NCI-H1105 (cell line): ENCODE data around the gene KIF6.
"Not testable (repeated sequence)": the region's sequence is repeated elsewhere in the genome, so short reads cannot be mapped to it uniquely, and the experiment has no call there.

Experiments used
- DNase-seq: peaks from one replicate; lab custom pipeline; 2025; lab: John Stamatoyannopoulos, UW

Gene KIF6

GRCh38 chr6:39496915-39497314 lies 228.3 kb downstream of the KIF6 start:
- DNase-seq = no peak

- no peak for DNase-seq
Observed at GRCh38 chr6:39496456-39496855, 228.8 kb downstream of the KIF6 start.

DNA sequence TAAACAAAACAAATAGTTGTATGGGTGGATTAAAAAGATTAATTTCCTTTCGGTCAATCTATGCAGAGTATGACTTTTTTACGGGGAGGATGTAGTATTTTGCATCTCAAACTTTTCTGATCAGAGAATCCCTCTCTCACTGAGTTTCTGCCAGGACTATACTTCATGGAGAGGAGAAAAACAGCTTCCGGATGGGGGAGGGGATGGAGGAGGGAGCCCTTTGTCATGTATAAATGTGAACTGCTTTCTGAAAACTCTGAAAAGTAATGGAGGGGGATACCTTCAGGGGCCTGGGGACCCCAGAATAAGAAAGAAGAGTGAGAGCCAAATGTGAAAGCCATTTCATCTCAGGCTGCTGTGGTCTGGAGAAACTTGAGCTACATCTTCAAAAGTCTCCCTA lies 229.6 kb downstream of the KIF6 start:
- no peak for DNase-seq

- DNase-seq = no peak
Observed at GRCh38 chr6:39494998-39495397, 230.2 kb downstream of the KIF6 start.

DNA sequence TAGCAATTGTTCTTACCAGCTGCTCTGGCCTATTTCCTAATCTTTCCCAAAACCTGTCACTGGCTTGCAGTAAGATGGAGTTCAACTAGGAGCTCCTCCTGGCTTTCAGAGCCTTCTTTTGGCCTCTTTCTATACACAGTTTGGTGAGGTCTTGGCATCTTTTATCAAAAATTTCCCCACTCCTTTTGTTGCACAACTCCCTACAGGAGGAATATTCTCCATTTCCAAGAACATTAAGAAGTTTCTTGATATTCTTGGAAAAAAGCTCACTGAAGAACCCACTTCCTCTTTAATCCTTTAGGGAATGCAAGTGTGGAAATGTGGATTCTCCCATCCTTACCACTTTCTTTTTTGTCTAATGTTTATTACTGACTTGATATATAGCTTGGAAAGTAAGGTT lies 231.4 kb downstream of the KIF6 start:
- DNase-seq = no peak

DNA sequence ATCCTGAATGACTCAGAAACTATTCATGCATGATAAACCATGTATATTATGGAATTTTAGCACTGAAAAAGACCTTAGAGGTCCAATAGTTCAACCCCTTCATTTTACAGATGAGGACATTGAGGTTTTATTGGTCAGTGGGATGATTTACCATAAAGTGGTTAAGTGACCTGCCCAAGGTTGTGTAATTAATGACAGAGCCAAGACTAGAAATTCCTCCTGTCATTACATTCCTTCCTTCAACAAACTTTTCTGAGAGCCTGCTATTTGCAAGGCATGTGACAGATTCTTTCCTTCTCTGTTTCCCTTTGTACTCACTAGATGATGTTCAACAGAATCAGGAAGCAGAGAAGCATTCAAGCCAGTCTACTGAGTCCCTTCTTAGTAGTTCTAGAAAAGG lies 232.0 kb downstream of the KIF6 start:
- no peak for DNase-seq

DNA sequence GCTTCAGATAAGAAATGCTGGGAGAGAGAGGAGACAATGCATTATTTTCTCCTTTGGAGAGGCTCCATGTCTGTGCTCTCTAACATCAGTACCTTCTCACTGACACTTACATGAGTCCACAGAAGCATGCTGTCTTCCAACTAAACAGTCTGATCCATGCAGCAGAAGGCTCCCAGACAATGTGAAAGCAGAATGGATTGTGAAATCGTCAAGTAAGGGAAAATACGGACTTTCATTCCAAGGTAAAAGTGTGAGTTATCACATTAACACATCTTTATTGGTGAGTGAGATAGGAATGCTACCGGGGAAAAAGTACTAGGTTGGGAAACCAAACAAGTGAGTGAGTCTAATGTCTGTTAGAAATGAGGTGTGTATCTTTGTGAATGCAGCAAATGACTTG lies 235.1 kb downstream of the KIF6 start:
- DNase-seq = no peak

GRCh38 chr6:39488255-39488879 lies 236.8 kb downstream of the KIF6 start:
- DNase-seq = no peak

GRCh38 chr6:39484276-39484675 lies 240.9 kb downstream of the KIF6 start:
- DNase-seq = no peak

GRCh38 chr6:39479819-39480218 lies 245.4 kb downstream of the KIF6 start:
- not testable (repeated sequence) for DNase-seq

- no peak for DNase-seq
Observed at GRCh38 chr6:39476670-39477069, 248.5 kb downstream of the KIF6 start.

- DNase-seq = no peak
Observed at GRCh38 chr6:39476151-39476550, 249.1 kb downstream of the KIF6 start.

GRCh38 chr6:39471954-39472659 lies 253.1 kb downstream of the KIF6 start:
- no peak for DNase-seq

DNA sequence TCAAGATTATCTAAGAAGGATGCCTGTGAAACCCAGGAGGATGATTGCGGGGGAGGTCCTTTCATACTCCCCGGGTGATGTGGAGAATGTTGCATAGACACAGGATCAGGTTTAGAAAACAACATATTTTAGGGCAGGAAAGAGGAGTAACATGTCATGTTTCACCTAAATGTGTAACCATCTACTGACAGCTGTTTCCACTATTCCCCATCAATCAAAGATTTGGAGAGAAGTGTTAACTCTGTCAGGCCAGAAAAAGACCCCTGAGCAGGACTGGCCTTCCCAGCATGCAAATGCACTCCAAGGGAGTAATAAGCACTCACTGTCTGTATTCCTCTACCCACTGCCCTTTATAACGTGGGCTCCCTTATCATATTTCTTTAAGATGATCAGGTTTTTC lies 254.7 kb downstream of the KIF6 start:
- no peak for DNase-seq

DNA sequence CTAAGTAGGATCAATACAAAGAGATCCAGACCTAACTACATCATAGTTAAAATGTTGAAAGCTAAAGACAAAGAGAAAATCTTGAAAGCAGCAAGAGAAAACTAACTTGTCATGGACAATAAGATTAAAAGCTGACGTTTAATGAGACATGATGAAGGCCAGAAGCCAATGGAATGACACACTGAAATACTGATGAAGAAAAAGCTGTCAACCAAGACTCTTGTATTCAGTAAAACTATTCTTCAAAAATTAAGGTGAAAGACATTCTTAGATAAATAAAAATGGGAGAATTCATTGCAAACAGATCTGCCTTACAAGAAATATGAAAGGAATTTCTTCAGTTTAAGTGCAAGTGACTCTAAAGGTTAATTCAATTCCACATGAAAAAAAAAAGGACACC lies 256.8 kb downstream of the KIF6 start:
- no peak for DNase-seq

- no peak for DNase-seq
Observed at GRCh38 chr6:39466631-39467030, 258.6 kb downstream of the KIF6 start.

GRCh38 chr6:39465539-39465938 lies 259.7 kb downstream of the KIF6 start:
- no peak for DNase-seq

- no peak for DNase-seq
Observed at GRCh38 chr6:39464067-39464466, 261.1 kb downstream of the KIF6 start.

DNA sequence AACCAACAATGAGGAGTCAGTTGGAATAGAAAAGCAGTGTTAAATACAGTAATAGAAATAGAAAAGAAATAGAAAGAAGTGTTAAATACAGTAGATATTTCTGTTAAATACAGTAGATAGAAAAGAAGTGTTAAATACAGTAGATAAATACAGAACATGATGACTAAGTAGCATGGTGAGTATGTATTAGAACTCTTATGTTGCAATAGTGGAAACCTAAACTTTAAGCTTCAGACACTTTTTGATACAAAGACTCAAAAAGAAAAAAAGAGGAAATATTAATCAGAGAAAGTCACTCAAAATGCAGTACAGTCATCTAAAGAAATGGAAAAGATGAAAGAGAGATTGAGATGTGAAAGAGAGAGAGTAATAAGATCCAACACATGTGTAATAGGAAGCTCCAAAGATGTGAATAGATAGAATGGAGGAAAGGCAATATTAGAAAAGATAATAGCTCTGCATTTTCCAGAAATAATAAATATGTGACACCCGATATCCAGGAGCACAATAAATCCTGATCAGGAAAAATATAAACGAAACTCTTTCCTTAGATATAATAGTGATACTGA lies 271.2 kb downstream of the KIF6 start:
- no peak for DNase-seq

DNA sequence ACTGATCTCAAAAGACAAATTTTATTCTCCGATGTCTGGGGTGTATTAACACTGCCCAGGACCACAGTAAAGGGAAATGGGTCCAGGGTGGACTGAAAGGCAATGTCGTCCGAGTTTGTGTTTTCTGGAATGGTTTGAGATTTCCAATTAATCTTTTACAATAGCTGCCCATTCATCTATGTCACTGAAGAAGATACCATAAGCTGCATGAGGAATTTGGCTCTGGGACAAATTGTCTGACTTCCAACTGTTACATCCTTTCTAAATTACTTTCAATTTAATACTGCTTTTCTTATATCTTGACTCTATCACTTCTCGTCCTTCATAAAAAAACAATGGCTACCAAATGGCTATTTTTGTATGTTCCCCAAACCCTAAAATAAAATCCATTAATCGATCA lies 272.0 kb downstream of the KIF6 start:
- DNase-seq = no peak

- DNase-seq = no peak
Observed at GRCh38 chr6:39452306-39453145, 272.7 kb downstream of the KIF6 start.

GRCh38 chr6:39451831-39452230 lies 273.4 kb downstream of the KIF6 start:
- no peak for DNase-seq

- DNase-seq = no peak
Observed at GRCh38 chr6:39449022-39449421, 276.2 kb downstream of the KIF6 start.
